Keratinocyte (primary cell): ENCODE results near the gene PSMB2. TPM values are rescaled to one million over a fixed set of nuclear protein-coding genes. Genes with fewer than 3 reads are reported as not detected.

Source experiments
- DNase-seq: peaks from one replicate; pipeline ENCODE4 v3.0.0-alpha.2; 2011; ENCODE audit warnings: low read depth, missing footprints, low spot score
- FAIRE-seq: peaks from 2 replicates; lab custom pipeline; 2011; peaks lifted over from hg19 to GRCh38; lab: Jason Lieb, UNC
- H2AFZ ChIP-seq: 2 replicates; pipeline ENCODE4 v1.6.0; 2012; ENCODE audit warnings: low read length, control low read depth, inconsistent platforms; ENCODE audit not compliant: control insufficient read depth
- H3K27ac ChIP-seq: 2 replicates; pipeline ENCODE4 v1.5.1; 2011; ENCODE audit warnings: low read length; ENCODE audit not compliant: control insufficient read depth, insufficient read depth
- H3K27me3 ChIP-seq: 3 replicates; pipeline ENCODE4 v1.6.0; 2011; ENCODE audit warnings: low read length; ENCODE audit not compliant: control insufficient read depth, insufficient read depth; ENCODE audit errors: extremely low read depth
- H3K36me3 ChIP-seq, 2 experiments: 2 replicates in 1 of 2; 3 replicates in 1 of 2; pipeline ENCODE4 v1.5.1; 2011; ENCODE audit warnings: low read length in 2 of 2, mild to moderate bottlenecking in 1 of 2; ENCODE audit not compliant: control insufficient read depth in 2 of 2, insufficient read depth in 2 of 2; ENCODE audit errors: extremely low read depth in 1 of 2
- H3K4me1 ChIP-seq: 3 replicates; pipeline ENCODE4 v1.5.1; 2011; ENCODE audit warnings: low read length; ENCODE audit not compliant: control insufficient read depth, insufficient read depth; ENCODE audit errors: extremely low read depth
- H3K4me2 ChIP-seq: 3 replicates; pipeline ENCODE4 v1.6.0; 2011; ENCODE audit warnings: low read depth, low read length; ENCODE audit not compliant: control insufficient read depth, insufficient read depth; ENCODE audit errors: extremely low read depth
- H3K4me3 ChIP-seq, 3 experiments: fragments of 200-600 bp in 1 of 3; sonication (generic) in 1 of 3; 2 replicates in 2 of 3; 3 replicates in 1 of 3; pipeline ENCODE4 v1.5.1; 2011 to 2016; ENCODE audit warnings: low read length in 3 of 3, mild to moderate bottlenecking in 3 of 3, control low read depth in 2 of 3, inconsistent platforms in 1 of 3, low read depth in 1 of 3, mixed read lengths in 1 of 3, mixed run types in 1 of 3, moderate library complexity in 1 of 3; ENCODE audit not compliant: control insufficient read depth in 2 of 3, insufficient read depth in 2 of 3; ENCODE audit errors: extremely low read depth in 1 of 3
- H3K79me2 ChIP-seq: 2 replicates; pipeline ENCODE4 v1.6.0; 2012; ENCODE audit warnings: low read length; ENCODE audit not compliant: control insufficient read depth, insufficient read depth
- H3K9ac ChIP-seq: 3 replicates; pipeline ENCODE4 v1.6.0; 2011; ENCODE audit warnings: low read length; ENCODE audit not compliant: control insufficient read depth, insufficient read depth; ENCODE audit errors: extremely low read depth
- H3K9me1 ChIP-seq: 3 replicates; pipeline ENCODE4 v1.6.0; 2011; ENCODE audit warnings: low read length; ENCODE audit not compliant: control insufficient read depth, insufficient read depth; ENCODE audit errors: extremely low read depth
- H3K9me3 ChIP-seq: 2 replicates; pipeline ENCODE4 v1.5.1; 2012; ENCODE audit warnings: low read depth, low read length; ENCODE audit not compliant: control insufficient read depth
- H4K20me1 ChIP-seq: 3 replicates; pipeline ENCODE4 v1.6.0; 2011; ENCODE audit warnings: low read length; ENCODE audit not compliant: control insufficient read depth, insufficient read depth; ENCODE audit errors: extremely low read depth
- CTCF ChIP-seq, 3 experiments: IDR thresholded peaks in 1 of 3; conservative IDR thresholded peaks in 1 of 3; optimal IDR thresholded peaks in 1 of 3; 2 replicates in 2 of 3; 3 replicates in 1 of 3; pipeline versions ENCODE3 to v1.5.1; 2011; ENCODE audit warnings: low read length in 3 of 3, mild to moderate bottlenecking in 3 of 3, moderate library complexity in 2 of 3, control low read depth in 1 of 3, inconsistent platforms in 1 of 3; ENCODE audit not compliant: insufficient read depth in 2 of 3; ENCODE audit errors: extremely low read depth in 1 of 3
- EZH2 ChIP-seq: IDR thresholded peaks from one replicate; pipeline ENCODE4 v1.6.1; 2012; ENCODE audit warnings: inconsistent platforms, mild to moderate bottlenecking, low read length, moderate library complexity
- dilution Hi-C: fragments of 300-500 bp; cut with MboI; formaldehyde crosslinking; loops from one replicate; pipeline ENCODE4 v1.7.0; 2020; ENCODE audit warnings: low sequenced_read_pairs; ENCODE audit not compliant: extremely low pct_ligation_motif_present
- polyA plus RNA-seq, 5 experiments: library from polyadenylated mRNA; depleted of rRNA in 3 of 5; stranded (reverse) in 3 of 5; stranded (forward) in 1 of 5; unstranded in 1 of 5; fragments of >200 nt; gene quantifications; 1 replicate in 1 of 5; 2 replicates in 3 of 5; 3 replicates in 1 of 5; pipeline versions ENCODE4 v1.2.1 to v1.2.3, GENCODE V29; 2011 to 2012; ENCODE audit warnings: missing spikeins in 2 of 5, low read depth in 1 of 5, low replicate concordance in 1 of 5

Gene PSMB2
- polyA plus RNA-seq, 1 donor (not counting 4 experiments of a cell fraction or from before 2014, with no cell fraction given), result 108 TPM

- H3K4me2 ChIP-seq, result no peak overlapping the region
- no peaks in the 10 kb centered on the region for H3K9me1 ChIP-seq
- H3K9me3 ChIP-seq, result no peaks in the 10 kb centered on the region
- dilution Hi-C loops, result no loop called here
- no peak overlapping the region for H3K27ac ChIP-seq
- H3K4me3 ChIP-seq, result no peak overlapping the region
- no peak overlapping the region for H2AFZ ChIP-seq
- H3K4me1 ChIP-seq, result no peaks in the 10 kb centered on the region
- no peaks in the 10 kb centered on the region for H3K79me2 ChIP-seq
- TF ChIP-seq EZH2 (no peak), CTCF (optimal IDR thresholded peaks at IDR 0.05 in 1 of 3, IDR thresholded peaks at IDR 0.05 in 1 of 3, conservative IDR thresholded peaks at IDR 0.05 in 1 of 3; ENCODE audit: extremely low read depth in 1 of 3, insufficient read depth in 2 of 3, low read length in 3 of 3) (no peak)
- peaks cover 16 to 22% of the 10 kb centered on the region in 2 experiments for H3K36me3 ChIP-seq
- FAIRE-seq (no peak), DNase-seq (no peak)
- H3K9ac ChIP-seq, result no peak overlapping the region
- H3K27me3 ChIP-seq, result no peaks in the 10 kb centered on the region
- H4K20me1 ChIP-seq, result no peaks in the 10 kb centered on the region
Observed at GRCh38 chr1:35599411-35599810, 41.9 kb downstream of the PSMB2 start.

GRCh38 chr1:35598895-35599294, 42.4 kb downstream of the PSMB2 start:
- Histone ChIP-seq H3K9me1 (no peaks in the 10 kb centered on the region), H3K79me2 (no peaks in the 10 kb centered on the region), H3K9me3 (no peaks in the 10 kb centered on the region), H4K20me1 (no peaks in the 10 kb centered on the region), H3K4me2 (no peak overlapping the region), H3K27me3 (no peaks in the 10 kb centered on the region), H3K27ac (no peak overlapping the region), H3K9ac (no peak overlapping the region), H3K4me3 (no peak overlapping the region), H3K4me1 (no peaks in the 10 kb centered on the region), H3K36me3 (peaks cover 12 to 19% of the 10 kb centered on the region in 2 experiments), H2AFZ (no peak overlapping the region)
- FAIRE-seq (no peak), DNase-seq (no peak)
- TF ChIP-seq CTCF (optimal IDR thresholded peaks at IDR 0.05 in 1 of 3, IDR thresholded peaks at IDR 0.05 in 1 of 3, conservative IDR thresholded peaks at IDR 0.05 in 1 of 3; ENCODE audit: extremely low read depth in 1 of 3, insufficient read depth in 2 of 3, low read length in 3 of 3), result no peak
- no peak for TF ChIP-seq EZH2
- dilution Hi-C loops, result no loop called here
